OCI-LY7 (cell line): ENCODE results near the gene PTH1R. TPM values are rescaled to one million over a fixed set of nuclear protein-coding genes. Genes with fewer than 3 reads are reported as not detected.

Source experiments
- BruUV-seq: library from RNA; stranded (reverse); fragments of 400-500 nt; replicated peaks from 2 replicates; lab custom pipeline; 2021; lab: Mats Ljungman, UMichigan
- CTCF ChIA-PET: fragments of 300-600 bp; sonication (Branson Sonifier 250); formaldehyde crosslinking; loops from one replicate; lab custom pipeline; 2022; ENCODE audit warnings: antibody characterized with exemption; ENCODE audit not compliant: unreplicated experiment; lab: Charles Lee
- POLR2A ChIA-PET: fragments of 300-600 bp; sonication (Branson Sonifier 250); formaldehyde crosslinking; loops from one replicate; lab custom pipeline; 2022; ENCODE audit warnings: antibody characterized with exemption; lab: Charles Lee
- DNase-seq: peaks from one replicate; pipeline ENCODE4 v3.0.0-alpha.2; 2015; ENCODE audit warnings: low spot score
- H2AFZ ChIP-seq: fragments of 200-600 bp; sonication (generic), shearing (Covaris generic); 2 replicates; pipeline ENCODE4 v1.6.1; 2014; ENCODE audit warnings: mild to moderate bottlenecking, antibody characterized with exemption, low read length, moderate library complexity
- H3K27ac ChIP-seq: fragments of 200-600 bp; sonication (generic); 2 replicates; pipeline ENCODE4 v1.5.1; 2014; ENCODE audit warnings: mixed run types, low read depth, mild to moderate bottlenecking, moderate library complexity, low read length, inconsistent platforms; ENCODE audit not compliant: poor library complexity, severe bottlenecking
- H3K36me3 ChIP-seq: fragments of 200-600 bp; sonication (generic); 2 replicates; pipeline ENCODE4 v1.6.1; 2014; ENCODE audit warnings: mild to moderate bottlenecking, antibody characterized with exemption, low read length, moderate library complexity, mixed read lengths; ENCODE audit not compliant: insufficient read depth
- H3K4me1 ChIP-seq: fragments of 200-600 bp; sonication (generic); 2 replicates; pipeline ENCODE4 v1.5.1; 2014; ENCODE audit warnings: mild to moderate bottlenecking, low read length; ENCODE audit not compliant: insufficient read depth, poor library complexity, severe bottlenecking
- H3K4me2 ChIP-seq: fragments of 200-600 bp; sonication (generic); 2 replicates; pipeline ENCODE4 v1.6.1; 2014; ENCODE audit warnings: mild to moderate bottlenecking, low read length
- H3K4me3 ChIP-seq: fragments of 200-600 bp; sonication (generic); 2 replicates; pipeline ENCODE4 v1.5.1; 2014; ENCODE audit warnings: mild to moderate bottlenecking, low read depth, low read length; ENCODE audit not compliant: poor library complexity, severe bottlenecking
- H3K79me2 ChIP-seq: fragments of 200-600 bp; sonication (generic); 2 replicates; pipeline ENCODE4 v1.6.1; 2016; ENCODE audit warnings: low read depth, mild to moderate bottlenecking, low read length, moderate library complexity, mixed read lengths; ENCODE audit not compliant: insufficient read depth
- H3K9me2 ChIP-seq: fragments of 200-600 bp; sonication (generic); 2 replicates; pipeline ENCODE4 v1.6.1; 2016; ENCODE audit warnings: mild to moderate bottlenecking, low read length, mixed read lengths; ENCODE audit not compliant: insufficient read depth
- H3K9me3 ChIP-seq: fragments of 200-600 bp; sonication (generic); 2 replicates; pipeline ENCODE4 v1.6.1; 2014; ENCODE audit warnings: mild to moderate bottlenecking, mixed run types, low read length, mixed read lengths
- H4K20me1 ChIP-seq: fragments of 200-600 bp; sonication (generic); 2 replicates; pipeline ENCODE4 v1.6.1; 2014; ENCODE audit warnings: mild to moderate bottlenecking, antibody characterized with exemption, low read length, moderate library complexity, mixed read lengths; ENCODE audit not compliant: insufficient read depth
- CTCF ChIP-seq: fragments of 200-600 bp; sonication (generic); conservative IDR thresholded peaks from 2 replicates; pipeline ENCODE4 v1.5.1; 2014; ENCODE audit warnings: mild to moderate bottlenecking, antibody characterized with exemption, low read length, moderate library complexity, mixed read lengths
- EZH2phosphoT487 ChIP-seq: fragments of 200-600 bp; sonication (generic); IDR thresholded peaks from 2 replicates; pipeline ENCODE4 v1.6.1; 2018; ENCODE audit warnings: low read depth, borderline replicate concordance, mild to moderate bottlenecking, mixed run types, antibody characterized with exemption, low read length, moderate library complexity, mixed read lengths
- intact Hi-C: fragments of 100-400 bp; cut with micrococcal nuclease; formaldehyde crosslinking; loops from one replicate; pipeline ENCODE4 v1.10.0; 2022; ENCODE audit not compliant: unreplicated experiment
- total RNA-seq, 2 experiments: library from RNA; depleted of rRNA in 1 of 2; stranded (reverse); fragments of >200 nt in 1 of 2; shearing (Covaris generic) in 1 of 2; gene quantifications; 2 replicates each; pipeline ENCODE4 v1.2.3, GENCODE V29; 2014 to 2022

The PTH1R gene
- total RNA-seq, 2 experiments from 2014 or later = not detected

- no peak for DNase-seq
- Histone ChIP-seq H3K4me2 (no peak overlapping the region), H3K9me2 (no peaks in the 10 kb centered on the region), H3K4me3 (no peak overlapping the region), H3K4me1 (no peaks in the 10 kb centered on the region), H3K27ac (no peak overlapping the region), H3K79me2 (no peaks in the 10 kb centered on the region), H2AFZ (no peak overlapping the region), H4K20me1 (no peaks in the 10 kb centered on the region), H3K9me3 (no peaks in the 10 kb centered on the region), H3K36me3 (no peaks in the 10 kb centered on the region)
- BruUV-seq = no TSS peak
- TF ChIP-seq CTCF (no peak), EZH2phosphoT487 (no peak)
- POLR2A ChIA-PET = no interaction called here
- CTCF ChIA-PET = no interaction called here
- intact Hi-C loops = no loop called here
Observed at GRCh38 chr3:46899151-46900006, 21.9 kb downstream of the PTH1R start.

GRCh38 chr3:46900007-46900292, 22.4 kb downstream of the PTH1R start:
- no peaks in the 10 kb centered on the region for H3K4me1 ChIP-seq
- no peak overlapping the region for H3K27ac ChIP-seq
- H3K4me3 ChIP-seq = no peak overlapping the region
- no peak overlapping the region for H3K4me2 ChIP-seq
- no peaks in the 10 kb centered on the region for H3K9me3 ChIP-seq
- TF ChIP-seq EZH2phosphoT487 (no peak), CTCF (no peak)
- BruUV-seq = no TSS peak
- CTCF ChIA-PET = no interaction called here
- intact Hi-C loops = no loop called here
- H3K9me2 ChIP-seq = no peaks in the 10 kb centered on the region
- H2AFZ ChIP-seq = no peak overlapping the region
- no peaks in the 10 kb centered on the region for H4K20me1 ChIP-seq
- DNase-seq = no peak
- no peaks in the 10 kb centered on the region for H3K79me2 ChIP-seq
- POLR2A ChIA-PET = no interaction called here
- H3K36me3 ChIP-seq = no peaks in the 10 kb centered on the region

GRCh38 chr3:46900356-46900755, 22.8 kb downstream of the PTH1R start:
- Histone ChIP-seq H3K4me3 (no peak overlapping the region), H3K36me3 (no peaks in the 10 kb centered on the region), H3K79me2 (no peaks in the 10 kb centered on the region), H2AFZ (no peak overlapping the region), H3K9me3 (no peaks in the 10 kb centered on the region), H4K20me1 (no peaks in the 10 kb centered on the region), H3K4me1 (no peaks in the 10 kb centered on the region), H3K4me2 (no peak overlapping the region), H3K27ac (no peak overlapping the region), H3K9me2 (no peaks in the 10 kb centered on the region)
- intact Hi-C loops = no loop called here
- no peak for DNase-seq
- ChIA-PET POLR2A (interaction anchor here (0.6 kb wide), 1 partner anchor 1983 kb away, joined by 5 read pairs; no protein-coding TSS in a partner anchor), CTCF (interaction anchor here (0.7 kb wide), 1 partner anchor 184 kb away, joined by 4 read pairs; no protein-coding TSS in a partner anchor)
- BruUV-seq = no TSS peak
- TF ChIP-seq CTCF = no peak
